PFSK-1 (cell line): ENCODE measurements around the gene SLC8A3.

Experiments
- REST ChIP-seq, 2 experiments: IDR thresholded peaks; 2 replicates each; pipeline versions ENCODE4 v1.6.1 to v1.8.0; 2011 to 2012; ENCODE audit warnings: low read depth in 2 of 2, low read length in 2 of 2, control low read depth in 1 of 2, inconsistent platforms in 1 of 2, mild to moderate bottlenecking in 1 of 2, moderate library complexity in 1 of 2; ENCODE audit not compliant: insufficient read depth in 1 of 2
- SIN3A ChIP-seq: IDR thresholded peaks from 2 replicates; pipeline ENCODE4 v1.6.1; 2012; ENCODE audit warnings: mild to moderate bottlenecking, low read length, moderate library complexity, borderline replicate concordance; ENCODE audit not compliant: insufficient read depth

DNA sequence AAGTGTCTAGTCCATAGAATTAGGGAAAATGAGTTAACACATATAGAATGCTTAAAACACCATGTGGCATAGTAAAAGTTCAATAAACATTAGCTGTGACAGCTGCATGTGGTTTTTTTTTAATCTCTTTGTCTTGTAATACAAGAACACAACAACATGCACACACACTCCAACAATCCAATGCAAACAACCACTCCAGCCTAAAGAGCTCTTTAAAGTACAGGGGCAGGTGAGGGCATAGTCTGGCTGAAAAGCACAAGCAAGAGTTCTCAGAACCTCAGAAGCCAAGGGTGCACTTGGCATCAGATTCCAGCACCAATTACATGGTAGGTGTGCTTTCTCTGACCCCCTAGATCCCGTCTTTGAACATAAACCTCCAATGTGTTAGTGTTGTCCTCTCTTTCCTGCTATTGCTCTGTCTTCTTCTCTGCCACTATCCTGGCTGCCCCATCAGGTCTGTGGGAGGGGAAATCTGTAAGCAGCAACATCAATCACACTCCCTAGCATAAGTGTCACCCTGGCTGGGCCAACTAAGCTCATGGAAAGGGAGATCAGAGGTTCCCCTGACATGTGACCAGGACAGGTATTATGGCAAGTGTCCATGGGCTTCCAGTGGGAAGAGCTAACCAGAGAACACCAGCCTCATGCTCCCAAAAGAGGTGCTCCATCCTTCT is 91.0 kb downstream of the SLC8A3 start:
- TF ChIP-seq SIN3A (no peak), REST (IDR thresholded peaks at IDR 0.05; ENCODE audit: insufficient read depth in 1 of 2, low read depth in 2 of 2, low read length in 2 of 2) (no peak)
